Tibial nerve (tissue), 3 donors: Measurements from ENCODE around the gene PRMT6.

Experiments used
- POLR2A ChIP-seq, 2 donors: fragments of 450-650 bp; IDR thresholded peaks; one replicate each; pipeline ENCODE4 v1.6.1; 2017; ENCODE audit warnings: antibody characterized with exemption in 2 of 2, mild to moderate bottlenecking in 2 of 2, moderate library complexity in 2 of 2
- TF ChIP-seq, protein P1 (sequence below), 5 experiments: fragments of 200-600 bp in 3 of 5; fragments of 450-650 bp in 2 of 5; sonication (generic) in 3 of 5; IDR thresholded peaks; one replicate each; pipeline ENCODE4 v1.5.1; 2016 to 2019; ENCODE audit warnings: antibody characterized with exemption in 5 of 5, mild to moderate bottlenecking in 3 of 5, moderate library complexity in 2 of 5

- no peak for TF ChIP-seq POLR2A (IDR thresholded peaks at IDR 0.05)
- TF ChIP-seq, protein P1, sequence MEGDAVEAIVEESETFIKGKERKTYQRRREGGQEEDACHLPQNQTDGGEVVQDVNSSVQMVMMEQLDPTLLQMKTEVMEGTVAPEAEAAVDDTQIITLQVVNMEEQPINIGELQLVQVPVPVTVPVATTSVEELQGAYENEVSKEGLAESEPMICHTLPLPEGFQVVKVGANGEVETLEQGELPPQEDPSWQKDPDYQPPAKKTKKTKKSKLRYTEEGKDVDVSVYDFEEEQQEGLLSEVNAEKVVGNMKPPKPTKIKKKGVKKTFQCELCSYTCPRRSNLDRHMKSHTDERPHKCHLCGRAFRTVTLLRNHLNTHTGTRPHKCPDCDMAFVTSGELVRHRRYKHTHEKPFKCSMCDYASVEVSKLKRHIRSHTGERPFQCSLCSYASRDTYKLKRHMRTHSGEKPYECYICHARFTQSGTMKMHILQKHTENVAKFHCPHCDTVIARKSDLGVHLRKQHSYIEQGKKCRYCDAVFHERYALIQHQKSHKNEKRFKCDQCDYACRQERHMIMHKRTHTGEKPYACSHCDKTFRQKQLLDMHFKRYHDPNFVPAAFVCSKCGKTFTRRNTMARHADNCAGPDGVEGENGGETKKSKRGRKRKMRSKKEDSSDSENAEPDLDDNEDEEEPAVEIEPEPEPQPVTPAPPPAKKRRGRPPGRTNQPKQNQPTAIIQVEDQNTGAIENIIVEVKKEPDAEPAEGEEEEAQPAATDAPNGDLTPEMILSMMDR (IDR thresholded peaks at IDR 0.05) = no peak
Measured at GRCh38 chr1:107016376-107016978, 40.0 kb upstream of the PRMT6 start.
